NCI-H748 (cell line): Measurements from ENCODE around the gene CA4.
"Not testable (repeated sequence)": the region's sequence is repeated elsewhere in the genome, so short reads cannot be mapped to it uniquely, and the experiment has no call there.

Experiments
- DNase-seq: peaks from one replicate; lab custom pipeline; 2025; ENCODE audit not compliant: unreplicated experiment; lab: John Stamatoyannopoulos, UW

CA4 gene

GRCh38 chr17:60171753-60172079, 21.9 kb downstream of the CA4 start:
- no peak for DNase-seq

GRCh38 chr17:60173304-60173819, 23.6 kb downstream of the CA4 start:
- no peak for DNase-seq

- DNase-seq = no peak
These were observed 24.3 kb downstream of the CA4 start for GRCh38 chr17:60174035-60174434.

GRCh38 chr17:60174767-60175166, 25.0 kb downstream of the CA4 start:
- not testable (repeated sequence) for DNase-seq

- DNase-seq = peak; percentile 8
These were observed 27.0 kb downstream of the CA4 start for GRCh38 chr17:60176763-60177162.

GRCh38 chr17:60178180-60178579, 28.4 kb downstream of the CA4 start:
- peak; percentile 67 for DNase-seq

- DNase-seq = not testable (repeated sequence)
These were observed 30.6 kb downstream of the CA4 start for GRCh38 chr17:60180380-60180779.

GRCh38 chr17:60186372-60186771, 36.6 kb downstream of the CA4 start:
- DNase-seq = not testable (repeated sequence)

GRCh38 chr17:60186846-60187745, 37.3 kb downstream of the CA4 start:
- not testable (repeated sequence) for DNase-seq

GRCh38 chr17:60188759-60189158, 39.0 kb downstream of the CA4 start:
- no peak for DNase-seq

- not testable (repeated sequence) for DNase-seq
These were observed 40.3 kb downstream of the CA4 start for GRCh38 chr17:60190032-60190431.

- DNase-seq = not testable (repeated sequence)
These were observed 43.3 kb downstream of the CA4 start for GRCh38 chr17:60193032-60193431.

GRCh38 chr17:60193482-60193881, 43.7 kb downstream of the CA4 start:
- DNase-seq = no peak

GRCh38 chr17:60194141-60194540, 44.4 kb downstream of the CA4 start:
- not testable (repeated sequence) for DNase-seq

GRCh38 chr17:60198630-60199029, 48.9 kb downstream of the CA4 start:
- not testable (repeated sequence) for DNase-seq

- DNase-seq = not testable (repeated sequence)
These were observed 56.0 kb downstream of the CA4 start for GRCh38 chr17:60205782-60206181.

- not testable (repeated sequence) for DNase-seq
These were observed 58.5 kb downstream of the CA4 start for GRCh38 chr17:60208302-60208701.
